ENCODE data around the gene EGLN1.
A peak's percentile ranks its signal among the peaks of the same experiment; 100 is the strongest.

Gene EGLN1

GRCh38 chr1:231322880-231323530 lies 99.1 kb downstream of the EGLN1 start:
- no peak for DNase-seq

- no peak for DNase-seq
These were observed 103.0 kb downstream of the EGLN1 start for GRCh38 chr1:231319080-231319479.

GRCh38 chr1:231318568-231318967 lies 103.5 kb downstream of the EGLN1 start:
- DNase-seq: no peak

GRCh38 chr1:231318015-231318355 lies 104.1 kb downstream of the EGLN1 start:
- no peak for DNase-seq

- DNase-seq: no peak
These were observed 104.6 kb downstream of the EGLN1 start for GRCh38 chr1:231317306-231318014.

GRCh38 chr1:231315887-231316286 lies 106.2 kb downstream of the EGLN1 start:
- peak; percentile 9 for DNase-seq

All from activated effector memory CD4-positive, alpha-beta T cell treated with Interleukin-2 at 50 U/mL for 16 hours (primary cell).